Fibroblast of skin of left biceps (primary cell): ENCODE data around the gene PDIK1L.
"Not testable (repeated sequence)": the region's sequence is repeated elsewhere in the genome, so short reads cannot be mapped to it uniquely, and the experiment has no call there.

ENCODE experiments used
- DNase-seq, 2 experiments: peaks; one replicate each; pipeline ENCODE4 v3.0.0-alpha.2; 2013; ENCODE audit warnings: low read depth in 2 of 2

The PDIK1L gene

GRCh38 chr1:26090893-26091292 is 20.7 kb upstream of the PDIK1L start:
- DNase-seq: no peak

DNA sequence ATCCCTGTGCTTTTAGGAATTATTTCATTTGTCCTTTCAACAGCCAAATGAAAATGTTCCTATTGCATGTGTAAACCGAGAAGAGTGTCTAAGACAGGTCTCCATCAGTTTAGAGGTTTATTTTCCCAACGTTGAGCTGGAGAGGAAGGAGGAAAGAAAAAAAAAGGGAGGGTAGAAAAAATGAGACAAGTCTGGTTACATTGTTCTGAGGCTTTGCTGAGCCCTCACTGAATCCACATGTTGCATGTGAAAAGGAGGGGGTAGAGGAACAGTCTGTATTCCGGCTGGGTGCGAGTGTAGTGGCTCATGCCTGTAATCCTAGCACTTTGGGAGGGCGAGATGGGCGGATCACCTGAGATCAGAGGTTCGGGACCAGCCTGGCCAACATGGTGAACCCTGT is 19.2 kb upstream of the PDIK1L start:
- no peak for DNase-seq

DNA sequence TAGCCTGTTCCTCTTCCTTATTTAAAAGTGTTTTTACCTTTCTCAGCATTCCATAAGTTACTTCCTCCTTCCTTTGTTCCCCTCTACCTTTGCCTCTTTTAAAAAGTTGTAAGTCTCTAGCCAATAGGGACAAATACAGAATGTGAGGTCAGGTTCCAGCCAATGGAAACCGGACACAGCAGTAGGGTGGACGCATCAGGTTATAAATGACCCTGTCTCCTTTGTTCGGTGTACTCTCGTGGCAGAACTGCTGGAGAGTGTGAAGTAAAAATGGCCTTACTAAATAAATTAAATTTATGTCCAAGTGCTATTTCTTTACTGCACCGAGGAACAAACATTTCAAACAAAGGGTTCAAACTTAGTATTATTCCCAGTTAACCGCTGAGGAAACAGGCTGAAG is 18.1 kb upstream of the PDIK1L start:
- DNase-seq: not testable (repeated sequence)

DNA sequence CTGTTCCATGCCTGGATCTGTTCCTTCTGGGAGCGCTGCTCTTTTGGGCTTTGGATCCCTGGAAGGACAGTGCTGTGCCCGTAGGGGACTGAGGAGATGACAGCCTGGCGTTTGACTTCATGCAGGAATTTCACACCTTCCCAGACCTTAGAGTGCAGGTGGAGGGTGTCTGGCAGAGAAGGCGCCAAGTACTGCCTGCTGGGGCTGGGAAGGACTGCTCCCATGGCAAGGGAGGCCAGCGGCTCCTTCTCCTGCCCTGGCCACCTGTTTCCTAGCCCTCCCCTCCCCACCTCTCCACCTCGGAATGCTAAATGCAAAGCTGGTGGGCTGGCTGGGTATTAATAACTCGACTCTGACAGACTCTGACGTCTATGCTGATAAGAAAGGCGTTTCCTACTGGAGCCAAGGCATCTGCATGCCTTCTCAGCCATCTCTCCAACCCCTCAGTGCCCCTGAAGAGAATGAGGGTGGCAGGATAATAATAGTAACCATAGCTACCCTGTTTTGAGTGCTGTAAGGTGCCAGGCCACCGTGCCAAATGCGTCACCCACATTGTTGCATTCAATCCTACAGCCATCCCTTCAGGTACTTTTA is 17.5 kb upstream of the PDIK1L start:
- no peak for DNase-seq

GRCh38 chr1:26094677-26095383 is 16.8 kb upstream of the PDIK1L start:
- no peak for DNase-seq

DNA sequence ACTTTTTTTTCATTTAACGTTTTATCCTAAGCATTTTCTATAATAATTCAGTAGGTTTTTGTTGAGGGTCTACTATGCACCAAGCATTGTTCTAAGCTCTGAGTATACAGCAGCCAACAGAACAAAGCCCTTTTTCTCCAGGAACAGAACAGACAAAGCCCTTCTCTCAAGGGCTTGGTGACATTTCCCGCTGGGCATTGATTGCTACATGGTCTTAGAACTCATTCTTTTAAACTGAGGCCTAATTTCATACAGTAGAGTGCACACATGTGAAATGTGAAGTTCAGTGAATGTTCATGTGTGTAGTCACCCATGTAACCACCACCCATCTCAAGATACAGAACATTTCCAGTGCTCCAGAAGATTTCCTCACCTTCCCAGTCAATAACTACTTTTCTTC is 15.2 kb upstream of the PDIK1L start:
- DNase-seq: no peak

GRCh38 chr1:26097696-26098095 is 13.9 kb upstream of the PDIK1L start:
- DNase-seq: peak; percentile 10 to 13

GRCh38 chr1:26098602-26099001 is 13.0 kb upstream of the PDIK1L start:
- no peak for DNase-seq

DNA sequence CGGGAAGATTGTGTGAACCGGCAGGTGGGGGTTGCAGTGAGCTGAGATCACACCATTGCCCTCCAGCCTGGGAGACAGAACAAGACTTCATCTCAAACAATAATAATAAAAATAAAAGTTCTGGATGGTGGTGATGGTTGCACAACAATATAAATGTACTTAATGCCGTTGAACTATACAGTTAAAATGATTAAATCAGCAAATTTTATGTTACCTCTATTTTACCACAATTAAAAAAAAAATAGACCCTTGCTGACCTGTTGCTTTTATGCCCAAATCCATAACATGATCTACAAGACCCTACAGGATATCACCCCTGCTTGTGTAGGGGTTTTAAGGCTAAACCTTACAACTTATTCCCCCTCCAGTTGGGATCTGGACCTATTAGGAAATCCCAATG is 11.8 kb upstream of the PDIK1L start:
- no peak for DNase-seq

- DNase-seq: not testable (repeated sequence)
Observed at GRCh38 chr1:26100204-26100603, 11.4 kb upstream of the PDIK1L start.

GRCh38 chr1:26102119-26102518 is 9.5 kb upstream of the PDIK1L start:
- no peak for DNase-seq

DNA sequence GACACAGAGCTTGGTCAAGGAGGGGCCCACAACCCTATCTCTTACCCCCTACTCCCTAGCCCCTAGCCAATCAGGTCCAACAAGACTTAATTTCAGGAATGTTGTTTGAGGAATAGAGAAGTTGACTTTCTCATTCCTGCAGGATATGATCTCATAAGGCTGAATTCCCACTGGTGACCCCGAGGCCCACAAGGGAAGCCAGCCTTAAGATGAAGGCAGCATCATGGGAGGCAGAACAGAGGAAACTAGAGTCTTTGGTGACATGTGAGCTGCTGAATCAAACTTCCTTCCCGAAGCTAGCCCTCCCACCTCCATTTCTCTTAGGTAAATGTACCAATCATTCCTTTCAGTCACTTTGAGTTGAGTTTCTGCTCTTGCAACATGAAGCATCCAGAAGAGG is 9.1 kb upstream of the PDIK1L start:
- no peak for DNase-seq

- not testable (repeated sequence) for DNase-seq
Observed at GRCh38 chr1:26105226-26105548, 6.4 kb upstream of the PDIK1L start.

- DNase-seq: no peak
Observed at GRCh38 chr1:26109229-26110164, 2.1 kb upstream of the PDIK1L start.

GRCh38 chr1:26110731-26111529 is 694 bp upstream of the PDIK1L start:
- peak in 1 of 2 experiments; percentile 29 for DNase-seq

DNA sequence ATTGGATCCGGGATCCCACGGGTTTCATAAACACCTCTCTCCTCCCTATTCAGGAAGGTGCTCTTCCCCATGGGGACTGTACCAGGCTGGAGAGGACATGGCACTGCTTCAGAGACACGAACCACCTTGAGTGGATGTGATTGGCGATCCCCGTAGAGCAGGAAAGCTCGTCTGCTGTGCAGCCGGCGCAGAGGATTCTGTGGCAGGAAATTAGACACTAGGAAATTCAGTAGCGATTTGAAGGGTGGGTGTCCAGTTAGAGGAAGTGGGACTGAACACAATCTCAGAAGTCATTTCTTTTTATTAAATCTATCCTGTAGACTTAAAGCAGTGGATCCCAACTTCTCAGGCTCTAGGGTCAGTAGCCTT is 767 bp downstream of the PDIK1L start:
- DNase-seq: no peak

GRCh38 chr1:26114165-26114927 is 2.7 kb downstream of the PDIK1L start:
- no peak for DNase-seq

GRCh38 chr1:26119892-26120608 is 8.4 kb downstream of the PDIK1L start:
- no peak for DNase-seq

GRCh38 chr1:26121854-26122773 is 10.5 kb downstream of the PDIK1L start:
- no peak for DNase-seq
